K562 (cell line): ENCODE data around the gene LILRA6. TPM values are rescaled to one million over a fixed set of nuclear protein-coding genes. Genes with fewer than 3 reads are reported as not detected.

Experiments
- ATAC-seq: fragments of 200-7000 bp; cut with Tn5 transposase; 3 replicates; pipeline ENCODE4 v1.9.1; 2020; ENCODE audit warnings: moderate library complexity
- BruUV-seq: library from RNA; stranded (reverse); fragments of 400-500 nt; replicated peaks from 2 replicates; lab custom pipeline; 2021; lab: Mats Ljungman, UMichigan
- CTCF ChIA-PET: fragments of 300-600 bp; formaldehyde crosslinking; extraction: SDS; loops from one replicate; lab custom pipeline; 2021; ENCODE audit warnings: low intra/inter-chr PET ratio; lab: Yijun Ruan, JAX
- POLR2A ChIA-PET: fragments of 300-600, 350-650 bp; sonication (Branson Sonifier 250); formaldehyde crosslinking; extraction: SDS; loops from one replicate; lab custom pipeline; 2021; ENCODE audit warnings: antibody characterized with exemption, inconsistent platforms; lab: Yijun Ruan, JAX
- DNase-seq, 4 experiments: peaks; one replicate each; pipeline versions ENCODE4 v3.0.0 to v3.0.0-alpha.2; 2011 to 2018; ENCODE audit warnings: low spot score in 3 of 4, mixed read lengths in 3 of 4; ENCODE audit errors: extremely low read depth in 1 of 4
- FAIRE-seq: peaks from 2 replicates; lab custom pipeline; 2011; peaks lifted over from hg19 to GRCh38; lab: Jason Lieb, UNC
- H2AFZ ChIP-seq: 2 replicates; pipeline ENCODE4 v1.6.0; 2011; ENCODE audit warnings: low read depth, low read length, control low read depth, inconsistent platforms
- H3K27ac ChIP-seq: fragments of 200-600 bp; 3 replicates; pipeline ENCODE4 v1.8.0; 2011; ENCODE audit warnings: low read depth, mild to moderate bottlenecking, control low read depth, inconsistent platforms, low read length, moderate library complexity, mixed read lengths; ENCODE audit errors: extremely low read depth
- H3K27me3 ChIP-seq, 2 experiments: fragments of 300-600 bp in 1 of 2; 2 replicates in 1 of 2; 3 replicates in 1 of 2; pipeline versions ENCODE4 v1.6.0 to v1.8.0; 2011; ENCODE audit warnings: inconsistent platforms in 2 of 2, low read length in 2 of 2, mild to moderate bottlenecking in 1 of 2, mixed read lengths in 1 of 2, moderate library complexity in 1 of 2; ENCODE audit not compliant: control insufficient read depth in 2 of 2, insufficient read depth in 2 of 2
- H3K36me3 ChIP-seq: fragments of 300-600 bp; 3 replicates; pipeline ENCODE4 v1.8.0; 2011; ENCODE audit warnings: mild to moderate bottlenecking, low read length, inconsistent platforms; ENCODE audit not compliant: control insufficient read depth, insufficient read depth
- H3K4me1 ChIP-seq, 2 experiments: fragments of 200-600 bp in 1 of 2; replicated peaks in 1 of 2; 2 replicates in 1 of 2; 3 replicates in 1 of 2; pipeline versions ENCODE4 v1.5.1 to v1.8.0; 2011; ENCODE audit warnings: inconsistent platforms in 2 of 2, low read length in 2 of 2, mild to moderate bottlenecking in 1 of 2, mixed read lengths in 1 of 2, moderate library complexity in 1 of 2; ENCODE audit not compliant: control insufficient read depth in 2 of 2, insufficient read depth in 2 of 2
- H3K4me2 ChIP-seq: 2 replicates; pipeline ENCODE4 v1.6.1; 2011; ENCODE audit warnings: low read length, control low read depth, inconsistent platforms, mixed read lengths; ENCODE audit not compliant: insufficient read depth
- H3K4me3 ChIP-seq: fragments of 200-600 bp; sonication (generic), shearing (Covaris generic); 2 replicates; pipeline ENCODE4 v1.5.1; 2016; ENCODE audit warnings: control low read depth, inconsistent platforms
- H3K79me2 ChIP-seq: fragments of 200-600 bp; 3 replicates; pipeline ENCODE4 v1.8.0; 2011; ENCODE audit warnings: low read length, inconsistent platforms; ENCODE audit not compliant: control insufficient read depth, insufficient read depth
- H3K9ac ChIP-seq, 2 experiments: 2 replicates each; pipeline versions ENCODE4 v1.6.0 to v1.6.1; 2011; ENCODE audit warnings: low read depth in 2 of 2, low read length in 2 of 2, control low read depth in 1 of 2, inconsistent platforms in 1 of 2, mild to moderate bottlenecking in 1 of 2, mixed read lengths in 1 of 2; ENCODE audit not compliant: insufficient read depth in 1 of 2
- H3K9me1 ChIP-seq: one replicate; pipeline ENCODE4 v1.6.0; 2011; ENCODE audit warnings: inconsistent platforms, mild to moderate bottlenecking, low read length, moderate library complexity; ENCODE audit not compliant: control insufficient read depth, insufficient read depth
- H3K9me3 ChIP-seq: replicated peaks from 2 replicates; pipeline ENCODE4 v1.5.1; 2011; ENCODE audit warnings: low read depth, low read length, inconsistent platforms; ENCODE audit not compliant: control insufficient read depth, insufficient read depth
- H4K20me1 ChIP-seq: replicated peaks from 2 replicates; pipeline ENCODE4 v1.6.1; 2011; ENCODE audit warnings: low read length, inconsistent platforms, mixed read lengths; ENCODE audit not compliant: control insufficient read depth, insufficient read depth
- ASH1L ChIP-seq: fragments of 450-650 bp; IDR thresholded peaks from 2 replicates; pipeline ENCODE4 v1.6.1; 2018; ENCODE audit warnings: borderline replicate concordance, mild to moderate bottlenecking, low read depth; ENCODE audit not compliant: partially characterized antibody
- CEBPG ChIP-seq, 3 experiments: fragments of 200-800 bp in 1 of 3; sonication (Bioruptor generic) in 1 of 3; sonication (generic) in 1 of 3; formaldehyde crosslinking in 1 of 3; IDR thresholded peaks in 2 of 3; conservative IDR thresholded peaks in 1 of 3; 2 replicates each; pipeline versions ENCODE4 v1.6.1 to v1.8.0; 2016 to 2022; ENCODE audit warnings: missing compliant biosample characterization in 2 of 3, missing genetic modification characterization in 2 of 3, mild to moderate bottlenecking in 1 of 3, missing genetic modification reagents in 1 of 3
- CXXC5 ChIP-seq: fragments of 250-450 bp; sonication (Bioruptor Pico); IDR thresholded peaks from 2 replicates; pipeline ENCODE4 v1.8.0; 2022; ENCODE audit warnings: inconsistent platforms, mild to moderate bottlenecking, moderate library complexity
- ESRRA ChIP-seq: fragments of 450-650 bp; IDR thresholded peaks from 2 replicates; pipeline ENCODE4 v1.6.1; 2014; ENCODE audit warnings: low read depth, mild to moderate bottlenecking, moderate library complexity, borderline replicate concordance
- HES1 ChIP-seq: fragments of 450-650 bp; IDR thresholded peaks from 2 replicates; pipeline ENCODE4 v1.6.1; 2016; ENCODE audit warnings: low read depth, mild to moderate bottlenecking, moderate library complexity
- MED1 ChIP-seq: sonication (generic); formaldehyde crosslinking; IDR thresholded peaks from 2 replicates; pipeline ENCODE4 v1.8.1; 2023; ENCODE audit warnings: missing genetic modification reagents, borderline replicate concordance
- SAFB ChIP-seq: fragments of 200-400 bp; formaldehyde crosslinking; IDR thresholded peaks from 2 replicates; pipeline ENCODE4 v1.6.1; 2017; ENCODE audit warnings: low read depth, low read length, borderline replicate concordance
- SFPQ ChIP-seq: fragments of 200-400 bp; formaldehyde crosslinking; IDR thresholded peaks from 2 replicates; pipeline ENCODE4 v1.6.1; 2017; ENCODE audit warnings: mild to moderate bottlenecking, low read depth, low read length, moderate library complexity
- ZFP30 ChIP-seq: fragments of 250-450 bp; sonication (Bioruptor Pico); IDR thresholded peaks from 2 replicates; pipeline ENCODE4 v1.8.0; 2022; ENCODE audit warnings: moderate library complexity, mild to moderate bottlenecking, inconsistent platforms, borderline replicate concordance
- ZKSCAN1 ChIP-seq: fragments of 150-350 bp; IDR thresholded peaks from 2 replicates; pipeline ENCODE4 v1.6.1; 2016; ENCODE audit warnings: low read depth, low read length
- ZNF12 ChIP-seq: sonication (generic); formaldehyde crosslinking; IDR thresholded peaks from 2 replicates; pipeline ENCODE4 v1.4.0; 2020; ENCODE audit warnings: mild to moderate bottlenecking, missing genetic modification reagents
- ZNF24 ChIP-seq: fragments of 450-650 bp; IDR thresholded peaks from 2 replicates; pipeline ENCODE4 v1.6.1; 2016
- ZNF311 ChIP-seq: fragments of 250-450 bp; sonication (Bioruptor Pico); IDR thresholded peaks from 2 replicates; pipeline ENCODE4 v1.4.0; 2020; ENCODE audit warnings: mild to moderate bottlenecking, moderate library complexity
- ZNF395 ChIP-seq: fragments of 200-800 bp; sonication (Bioruptor generic); IDR thresholded peaks from 2 replicates; pipeline ENCODE4 v1.6.1; 2017; ENCODE audit warnings: missing genetic modification characterization, missing compliant biosample characterization
- ZSCAN29 ChIP-seq: fragments of 450-650 bp; IDR thresholded peaks from 2 replicates; pipeline ENCODE4 v1.6.1; 2017
- WGBS: fragments of 100-300 bp; shearing (Covaris generic); methylation state at CpG from one replicate; pipeline ENCODE4 v1.1.6; 2016; ENCODE audit warnings: low coverage, mixed read lengths; ENCODE audit not compliant: insufficient coverage; ENCODE audit errors: missing lambda C conversion rate; 5-methylcytosine and 5-hydroxymethylcytosine counted together
- in situ Hi-C: fragments of 300-500 bp; cut with MboI; formaldehyde crosslinking; loops from 4 replicates; pipeline ENCODE4 v1.15.0; 2018; ENCODE audit warnings: inconsistent platforms, mixed read lengths
- intact Hi-C: fragments of 100-400 bp; cut with micrococcal nuclease; formaldehyde crosslinking; loops from 2 replicates; pipeline ENCODE4 v1.14.2; 2022
- polyA plus RNA-seq, 8 experiments: library from polyadenylated mRNA; depleted of rRNA in 4 of 8; stranded (reverse) in 5 of 8; unstranded in 3 of 8; fragments of >200 nt; fragmentation: Nextera tagmentation in 2 of 8; fragmentation: Illumina TruSeq in 1 of 8; extraction: Ambion mirVana in 2 of 8; extraction: Trizol in 1 of 8; gene quantifications; 2 replicates each; pipeline versions ENCODE4 v1.2.1 to v1.2.3, GENCODE V29; 2011 to 2014; ENCODE audit warnings: inconsistent platforms in 1 of 8, missing spikeins in 1 of 8
- total RNA-seq, 7 experiments: library from RNA; depleted of rRNA in 6 of 7; stranded (reverse); fragments of >200 nt in 6 of 7; fragmentation: Illumina TruSeq in 2 of 7; extraction: Trizol in 2 of 7; gene quantifications; 2 replicates each; pipeline versions ENCODE4 v1.2.1 to v1.2.3, GENCODE V29; 2011 to 2021; ENCODE audit warnings: low replicate concordance in 1 of 7

Gene LILRA6
- total and polyA plus RNA-seq, 9 of the 15 experiments (the other 6 are each of a cell fraction or from before 2014, with no cell fraction given), result 0.03 TPM; not detected in 8

- TF ChIP-seq SFPQ, result no peak
- no peak for TF ChIP-seq ZFP30 (CRISPR knock-in tag)
- peak; percentile 59 for TF ChIP-seq CEBPG (CRISPR knock-in tag; IDR thresholded peaks at IDR 0.05)
- no peak for TF ChIP-seq CEBPG (tag; conservative IDR thresholded peaks at IDR 0.05 in 1 of 2, IDR thresholded peaks at IDR 0.05 in 1 of 2)
Measured at GRCh38 chr19:54252845-54253244, 10.3 kb upstream of the LILRA6 start (continued).

DNA sequence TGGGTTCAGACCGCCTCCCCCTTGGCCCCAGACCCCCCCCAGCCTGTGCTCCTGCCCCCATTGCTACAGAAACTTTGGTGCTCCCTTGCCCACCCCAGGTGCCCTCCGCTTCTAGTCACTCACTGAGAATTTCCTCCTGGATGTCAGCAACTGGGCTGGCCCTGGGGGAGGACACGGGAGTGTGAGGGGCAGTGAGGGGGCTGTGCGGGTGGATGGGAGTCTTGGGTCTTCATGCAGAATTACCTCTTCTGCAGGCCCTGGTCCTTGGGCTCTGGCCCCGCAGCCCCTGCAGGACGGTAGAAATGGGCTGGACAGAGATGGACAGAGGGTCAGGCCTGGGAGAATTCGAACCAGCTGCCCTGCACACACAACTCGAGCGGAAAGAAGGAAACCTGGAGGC is 9.7 kb upstream of the LILRA6 start:
- in situ Hi-C loops, result no loop called here
- no peak for FAIRE-seq
- ChIA-PET CTCF (no interaction called here), POLR2A (interaction anchor here (0.7 kb wide), 1 partner anchor 426 kb away, joined by 3 read pairs; no protein-coding TSS in a partner anchor)
- Histone ChIP-seq H3K9me3 (no peaks in the 10 kb centered on the region), H2AFZ (no peak overlapping the region), H3K9me1 (no peaks in the 10 kb centered on the region), H3K27ac (no peak overlapping the region), H4K20me1 (peaks cover 11% of the 10 kb centered on the region), H3K36me3 (no peaks in the 10 kb centered on the region), H3K79me2 (no peaks in the 10 kb centered on the region), H3K4me3 (no peak overlapping the region), H3K4me1 (no peaks in the 10 kb centered on the region; a peak in 2 of 5 replicates), H3K4me2 (no peak overlapping the region), H3K27me3 (peaks cover 46 to 66% of the 10 kb centered on the region in 2 experiments), H3K9ac (peak overlapping the region in 1 of 2 experiments; percentile 35; a peak in 1 of 4 replicates)
- no TSS peak for BruUV-seq
- ATAC-seq, result no peak
- 3% methylated on average over 9 of the region's 9 CpGs for WGBS
- DNase-seq, result no peak
- intact Hi-C loops, result no loop called here
- TF ChIP-seq ZNF12, result no peak
- no peak for TF ChIP-seq ASH1L
- no peak for TF ChIP-seq ZSCAN29
- TF ChIP-seq ZNF24, result no peak
- TF ChIP-seq ZKSCAN1, result no peak
- TF ChIP-seq HES1, result no peak
- no peak for TF ChIP-seq CXXC5
- TF ChIP-seq ESRRA, result no peak
- no peak for TF ChIP-seq ZNF311 (CRISPR knock-in tag)
- TF ChIP-seq MED1 (CRISPR knock-in tag), result no peak
- TF ChIP-seq ZNF395 (CRISPR knock-in tag), result no peak
- no peak for TF ChIP-seq SAFB
